SK-N-SH (cell line): ENCODE results near the gene CNGA3. TPM values are rescaled to one million over a fixed set of nuclear protein-coding genes. Genes with fewer than 3 reads are reported as not detected.

Source experiments
- CTCF ChIA-PET: fragments of 300-600, 350-600 bp; formaldehyde crosslinking; extraction: SDS; loops from one replicate; lab custom pipeline; 2021; lab: Yijun Ruan, JAX
- POLR2A ChIA-PET: fragments of 350-600 bp; sonication (Branson Sonifier 250); formaldehyde crosslinking; extraction: SDS; loops from one replicate; lab custom pipeline; 2020; ENCODE audit warnings: antibody characterized with exemption, inconsistent platforms; lab: Yijun Ruan, JAX
- DNase-seq: peaks from one replicate; pipeline ENCODE4 v3.0.0; 2012
- H2AFZ ChIP-seq: fragments of 200-600 bp; sonication (generic); 2 replicates; pipeline ENCODE4 v1.8.1; 2016; ENCODE audit warnings: antibody characterized with exemption, mild to moderate bottlenecking, low read depth
- H3F3A ChIP-seq: fragments of 200-600 bp; sonication (generic); replicated peaks from 2 replicates; pipeline ENCODE3; 2016; ENCODE audit warnings: antibody characterized with exemption, mild to moderate bottlenecking; ENCODE audit not compliant: insufficient read depth
- H3K27ac ChIP-seq, 2 experiments: fragments of 200-500 bp in 1 of 2; fragments of 200-600 bp in 1 of 2; sonication (Bioruptor generic) in 1 of 2; sonication (generic), shearing (Covaris generic) in 1 of 2; 2 replicates each; pipeline versions ENCODE4 v1.5.1 to v1.6.1; 2014 to 2016; ENCODE audit warnings: low read depth in 2 of 2, inconsistent platforms in 1 of 2, low read length in 1 of 2, mild to moderate bottlenecking in 1 of 2, mixed read lengths in 1 of 2
- H3K27me3 ChIP-seq: fragments of 200-600 bp; sonication (generic), shearing (Covaris generic); 2 replicates; pipeline ENCODE4 v1.6.1; 2016; ENCODE audit warnings: mixed run types; ENCODE audit not compliant: insufficient read depth
- H3K36me3 ChIP-seq, 2 experiments: fragments of 200-500 bp in 1 of 2; fragments of 200-600 bp in 1 of 2; sonication (Bioruptor generic) in 1 of 2; sonication (generic) in 1 of 2; replicated peaks in 1 of 2; 2 replicates each; pipeline versions ENCODE3 to v1.5.1; 2014 to 2016; ENCODE audit warnings: low read length in 1 of 2, mild to moderate bottlenecking in 1 of 2; ENCODE audit not compliant: insufficient read depth in 2 of 2, control insufficient read depth in 1 of 2
- H3K4me1 ChIP-seq, 2 experiments: fragments of 200-500 bp in 1 of 2; fragments of 200-600 bp in 1 of 2; sonication (Bioruptor generic) in 1 of 2; sonication (generic), shearing (Covaris generic) in 1 of 2; 2 replicates each; pipeline versions ENCODE4 v1.5.1 to v1.6.1; 2014 to 2016; ENCODE audit warnings: low read depth in 1 of 2, low read length in 1 of 2, mixed run types in 1 of 2; ENCODE audit not compliant: insufficient read depth in 2 of 2, control insufficient read depth in 1 of 2
- H3K4me2 ChIP-seq: fragments of 200-600 bp; sonication (generic), shearing (Covaris generic); 2 replicates; pipeline ENCODE4 v1.6.1; 2017; ENCODE audit warnings: mixed run types
- H3K4me3 ChIP-seq, 2 experiments: fragments of 200-500 bp in 1 of 2; fragments of 200-600 bp in 1 of 2; sonication (Bioruptor generic) in 1 of 2; sonication (generic), shearing (Covaris generic) in 1 of 2; 2 replicates each; pipeline versions ENCODE4 v1.5.1 to v1.8.1; 2014 to 2016; ENCODE audit warnings: low read depth in 2 of 2, inconsistent platforms in 1 of 2, low read length in 1 of 2, mild to moderate bottlenecking in 1 of 2, mixed read lengths in 1 of 2, moderate library complexity in 1 of 2
- H3K79me2 ChIP-seq: fragments of 200-600 bp; sonication (generic); 2 replicates; pipeline ENCODE4 v1.8.1; 2017; ENCODE audit warnings: mild to moderate bottlenecking; ENCODE audit not compliant: insufficient read depth
- H3K9ac ChIP-seq: fragments of 200-600 bp; sonication (generic); 2 replicates; pipeline ENCODE4 v1.6.1; 2017; ENCODE audit warnings: mixed run types
- H3K9me2 ChIP-seq: fragments of 200-600 bp; sonication (generic); 2 replicates; pipeline ENCODE4 v1.6.1; 2017; ENCODE audit warnings: mixed run types
- H3K9me3 ChIP-seq: fragments of 200-600 bp; sonication (generic); 2 replicates; pipeline ENCODE4 v1.6.1; 2017; ENCODE audit warnings: mixed run types, mild to moderate bottlenecking, moderate library complexity
- H4K20me1 ChIP-seq: fragments of 200-600 bp; sonication (generic); 2 replicates; pipeline ENCODE4 v1.6.1; 2017; ENCODE audit warnings: mild to moderate bottlenecking, mixed run types; ENCODE audit not compliant: insufficient read depth
- CHD2 ChIP-seq: fragments of 150-350 bp; IDR thresholded peaks from 2 replicates; pipeline ENCODE4 v1.6.1; 2018; ENCODE audit warnings: low read length; ENCODE audit not compliant: partially characterized antibody
- EZH2phosphoT487 ChIP-seq: fragments of 200-600 bp; sonication (generic); IDR thresholded peaks from 2 replicates; pipeline ENCODE4 v1.6.1; 2017; ENCODE audit warnings: low read depth, mixed run types, mild to moderate bottlenecking, antibody characterized with exemption, moderate library complexity, borderline replicate concordance
- FOXM1 ChIP-seq: IDR thresholded peaks from 2 replicates; pipeline ENCODE4 v1.4.0; 2012; ENCODE audit warnings: low read depth, mild to moderate bottlenecking
- GATA2 ChIP-seq: sonication (generic); formaldehyde crosslinking; IDR thresholded peaks from 2 replicates; pipeline ENCODE4 v1.5.0; 2020; ENCODE audit warnings: mild to moderate bottlenecking, missing genetic modification reagents
- MEF2A ChIP-seq: IDR thresholded peaks from 2 replicates; pipeline ENCODE4 v1.4.0; 2012; ENCODE audit warnings: low read depth, borderline replicate concordance
- NRF1 ChIP-seq: IDR thresholded peaks from 2 replicates; pipeline ENCODE4 v1.6.1; 2012; ENCODE audit warnings: low read depth, mild to moderate bottlenecking, low read length
- RAD21 ChIP-seq: IDR thresholded peaks from 2 replicates; pipeline ENCODE4 v1.6.1; 2012; ENCODE audit warnings: mild to moderate bottlenecking, low read length
- RFX5 ChIP-seq: IDR thresholded peaks from 2 replicates; pipeline ENCODE4 v1.6.1; 2012; ENCODE audit warnings: mild to moderate bottlenecking, improper control_type of control experiment, low read length
- WGBS: methylation state at CpG from one replicate; pipeline ENCODE4 v1.1.6; 2017; ENCODE audit warnings: low lambda C conversion rate; 5-methylcytosine and 5-hydroxymethylcytosine counted together
- polyA plus RNA-seq, 3 experiments: library from polyadenylated mRNA; depleted of rRNA; stranded (reverse); fragments of >200 nt; gene quantifications; 2 replicates each; pipeline ENCODE4 v1.2.3, GENCODE V29; 2012
- TF ChIP-seq, protein P1 (sequence below): IDR thresholded peaks from 2 replicates; pipeline ENCODE4 v1.6.1; 2012; ENCODE audit warnings: mild to moderate bottlenecking, low read depth, low read length, moderate library complexity
- TF ChIP-seq, protein P2 (sequence below): IDR thresholded peaks from 2 replicates; pipeline ENCODE4 v1.4.0; 2012; ENCODE audit warnings: low read depth, borderline replicate concordance
- TF ChIP-seq, protein P3 (sequence below): fragments of 150-350 bp; IDR thresholded peaks from 2 replicates; pipeline ENCODE4 v1.6.1; 2016; ENCODE audit warnings: mild to moderate bottlenecking, low read depth, low read length
- TF ChIP-seq, protein P4 (sequence below): IDR thresholded peaks from 2 replicates; pipeline ENCODE4; 2012
- TF ChIP-seq, protein P5 (sequence below): IDR thresholded peaks from 2 replicates; pipeline ENCODE4 v1.4.0; 2012; ENCODE audit warnings: low read depth
- TF ChIP-seq, protein P6 (sequence below): IDR thresholded peaks from 2 replicates; pipeline ENCODE4 v1.4.0; 2012; ENCODE audit warnings: low read depth, borderline replicate concordance

The CNGA3 gene
- polyA plus RNA-seq, 1 of the 3 experiments (the other 2 are of a cell fraction): not detected

DNA sequence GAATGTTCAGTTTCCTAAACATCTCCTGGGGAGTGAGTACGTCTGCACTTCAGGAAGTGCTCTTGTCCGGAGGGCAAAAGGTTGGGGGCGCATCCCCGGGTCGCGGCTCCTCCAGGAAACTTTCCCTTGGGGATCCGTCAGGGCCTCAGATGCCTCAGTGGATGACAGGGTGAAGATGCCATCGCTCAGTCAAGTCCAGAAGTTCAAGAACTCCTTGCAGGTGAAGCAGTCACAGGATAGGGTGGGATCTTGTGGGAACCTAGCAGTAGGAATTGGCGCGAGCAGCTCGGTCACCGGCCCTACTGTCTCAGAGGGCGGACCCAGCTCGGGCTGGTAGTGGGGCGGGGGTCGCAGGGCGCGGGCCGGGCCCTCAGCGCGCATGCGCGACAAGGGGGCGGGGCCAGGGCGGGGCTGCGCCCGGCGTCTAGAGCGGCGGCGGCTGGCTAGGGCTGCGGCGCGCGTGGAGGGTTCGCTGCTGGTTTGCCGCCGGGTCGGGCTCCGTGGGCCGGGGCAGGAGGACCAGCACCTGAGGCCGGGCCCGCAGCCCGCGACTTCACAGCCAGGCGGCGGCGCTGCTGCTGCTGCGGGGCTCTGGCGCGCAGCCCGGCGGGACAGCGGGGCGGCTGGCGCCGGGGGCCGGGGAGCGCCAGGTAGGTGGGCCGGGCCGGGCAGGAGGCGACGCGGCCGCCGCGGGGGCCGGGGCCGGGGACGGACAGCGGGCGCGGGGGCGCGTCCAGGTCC, 98.3 kb downstream of the CNGA3 start, which contains the start of gene INPP4A (continued):
- TF ChIP-seq MEF2A (no peak), RFX5 (no peak), RAD21 (no peak), NRF1 (peak; percentile 74), FOXM1 (no peak), GATA2 (CRISPR knock-in tag) (no peak), CHD2 (no peak)
- TF ChIP-seq, protein P1, sequence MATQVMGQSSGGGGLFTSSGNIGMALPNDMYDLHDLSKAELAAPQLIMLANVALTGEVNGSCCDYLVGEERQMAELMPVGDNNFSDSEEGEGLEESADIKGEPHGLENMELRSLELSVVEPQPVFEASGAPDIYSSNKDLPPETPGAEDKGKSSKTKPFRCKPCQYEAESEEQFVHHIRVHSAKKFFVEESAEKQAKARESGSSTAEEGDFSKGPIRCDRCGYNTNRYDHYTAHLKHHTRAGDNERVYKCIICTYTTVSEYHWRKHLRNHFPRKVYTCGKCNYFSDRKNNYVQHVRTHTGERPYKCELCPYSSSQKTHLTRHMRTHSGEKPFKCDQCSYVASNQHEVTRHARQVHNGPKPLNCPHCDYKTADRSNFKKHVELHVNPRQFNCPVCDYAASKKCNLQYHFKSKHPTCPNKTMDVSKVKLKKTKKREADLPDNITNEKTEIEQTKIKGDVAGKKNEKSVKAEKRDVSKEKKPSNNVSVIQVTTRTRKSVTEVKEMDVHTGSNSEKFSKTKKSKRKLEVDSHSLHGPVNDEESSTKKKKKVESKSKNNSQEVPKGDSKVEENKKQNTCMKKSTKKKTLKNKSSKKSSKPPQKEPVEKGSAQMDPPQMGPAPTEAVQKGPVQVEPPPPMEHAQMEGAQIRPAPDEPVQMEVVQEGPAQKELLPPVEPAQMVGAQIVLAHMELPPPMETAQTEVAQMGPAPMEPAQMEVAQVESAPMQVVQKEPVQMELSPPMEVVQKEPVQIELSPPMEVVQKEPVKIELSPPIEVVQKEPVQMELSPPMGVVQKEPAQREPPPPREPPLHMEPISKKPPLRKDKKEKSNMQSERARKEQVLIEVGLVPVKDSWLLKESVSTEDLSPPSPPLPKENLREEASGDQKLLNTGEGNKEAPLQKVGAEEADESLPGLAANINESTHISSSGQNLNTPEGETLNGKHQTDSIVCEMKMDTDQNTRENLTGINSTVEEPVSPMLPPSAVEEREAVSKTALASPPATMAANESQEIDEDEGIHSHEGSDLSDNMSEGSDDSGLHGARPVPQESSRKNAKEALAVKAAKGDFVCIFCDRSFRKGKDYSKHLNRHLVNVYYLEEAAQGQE: no peak
- TF ChIP-seq, protein P2, sequence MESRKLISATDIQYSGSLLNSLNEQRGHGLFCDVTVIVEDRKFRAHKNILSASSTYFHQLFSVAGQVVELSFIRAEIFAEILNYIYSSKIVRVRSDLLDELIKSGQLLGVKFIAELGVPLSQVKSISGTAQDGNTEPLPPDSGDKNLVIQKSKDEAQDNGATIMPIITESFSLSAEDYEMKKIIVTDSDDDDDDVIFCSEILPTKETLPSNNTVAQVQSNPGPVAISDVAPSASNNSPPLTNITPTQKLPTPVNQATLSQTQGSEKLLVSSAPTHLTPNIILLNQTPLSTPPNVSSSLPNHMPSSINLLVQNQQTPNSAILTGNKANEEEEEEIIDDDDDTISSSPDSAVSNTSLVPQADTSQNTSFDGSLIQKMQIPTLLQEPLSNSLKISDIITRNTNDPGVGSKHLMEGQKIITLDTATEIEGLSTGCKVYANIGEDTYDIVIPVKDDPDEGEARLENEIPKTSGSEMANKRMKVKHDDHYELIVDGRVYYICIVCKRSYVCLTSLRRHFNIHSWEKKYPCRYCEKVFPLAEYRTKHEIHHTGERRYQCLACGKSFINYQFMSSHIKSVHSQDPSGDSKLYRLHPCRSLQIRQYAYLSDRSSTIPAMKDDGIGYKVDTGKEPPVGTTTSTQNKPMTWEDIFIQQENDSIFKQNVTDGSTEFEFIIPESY: no peak

GRCh38 chr2:98445177-98445682, 99.0 kb downstream of the CNGA3 start:
- POLR2A ChIA-PET: interaction anchor here (0.6 kb wide), 1 partner anchor 115 kb away, joined by 3 read pairs; no protein-coding TSS in a partner anchor
- peak overlapping the region; percentile 62 for H3K9ac ChIP-seq
- H2AFZ ChIP-seq: peak overlapping the region; percentile 93
- H3K4me3 ChIP-seq: peak overlapping the region; percentile 67 to 84
- H3F3A ChIP-seq: peaks cover 7% of the 10 kb centered on the region
- WGBS: 0% methylated on average over 6 of the region's 34 CpGs
- DNase-seq: no peak
- H3K9me2 ChIP-seq: no peaks in the 10 kb centered on the region
- H3K9me3 ChIP-seq: no peaks in the 10 kb centered on the region
- peak overlapping the region; percentile 50 to 67 for H3K27ac ChIP-seq
- peaks cover 19% of the 10 kb centered on the region; the same call in 1 of the 2 replicates for H4K20me1 ChIP-seq
- peak overlapping the region; percentile 73 for H3K4me2 ChIP-seq
- H3K79me2 ChIP-seq: peaks cover 51% of the 10 kb centered on the region
- H3K4me1 ChIP-seq: peaks cover 8 to 18% of the 10 kb centered on the region in 2 experiments; a peak in 3 of 4 replicates
- H3K27me3 ChIP-seq: no peaks in the 10 kb centered on the region
- TF ChIP-seq, protein P3, sequence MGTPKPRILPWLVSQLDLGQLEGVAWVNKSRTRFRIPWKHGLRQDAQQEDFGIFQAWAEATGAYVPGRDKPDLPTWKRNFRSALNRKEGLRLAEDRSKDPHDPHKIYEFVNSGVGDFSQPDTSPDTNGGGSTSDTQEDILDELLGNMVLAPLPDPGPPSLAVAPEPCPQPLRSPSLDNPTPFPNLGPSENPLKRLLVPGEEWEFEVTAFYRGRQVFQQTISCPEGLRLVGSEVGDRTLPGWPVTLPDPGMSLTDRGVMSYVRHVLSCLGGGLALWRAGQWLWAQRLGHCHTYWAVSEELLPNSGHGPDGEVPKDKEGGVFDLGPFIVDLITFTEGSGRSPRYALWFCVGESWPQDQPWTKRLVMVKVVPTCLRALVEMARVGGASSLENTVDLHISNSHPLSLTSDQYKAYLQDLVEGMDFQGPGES: no peak
- no peak for TF ChIP-seq EZH2phosphoT487
- TF ChIP-seq, protein P4, sequence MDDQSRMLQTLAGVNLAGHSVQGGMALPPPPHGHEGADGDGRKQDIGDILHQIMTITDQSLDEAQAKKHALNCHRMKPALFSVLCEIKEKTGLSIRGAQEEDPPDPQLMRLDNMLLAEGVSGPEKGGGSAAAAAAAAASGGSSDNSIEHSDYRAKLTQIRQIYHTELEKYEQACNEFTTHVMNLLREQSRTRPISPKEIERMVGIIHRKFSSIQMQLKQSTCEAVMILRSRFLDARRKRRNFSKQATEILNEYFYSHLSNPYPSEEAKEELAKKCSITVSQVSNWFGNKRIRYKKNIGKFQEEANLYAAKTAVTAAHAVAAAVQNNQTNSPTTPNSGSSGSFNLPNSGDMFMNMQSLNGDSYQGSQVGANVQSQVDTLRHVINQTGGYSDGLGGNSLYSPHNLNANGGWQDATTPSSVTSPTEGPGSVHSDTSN: no peak
- TF ChIP-seq, protein P5, sequence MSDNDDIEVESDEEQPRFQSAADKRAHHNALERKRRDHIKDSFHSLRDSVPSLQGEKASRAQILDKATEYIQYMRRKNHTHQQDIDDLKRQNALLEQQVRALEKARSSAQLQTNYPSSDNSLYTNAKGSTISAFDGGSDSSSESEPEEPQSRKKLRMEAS: 0 out of 2 replicates have a peak, but pooled peaks have one; percentile 6
- TF ChIP-seq, protein P6, sequence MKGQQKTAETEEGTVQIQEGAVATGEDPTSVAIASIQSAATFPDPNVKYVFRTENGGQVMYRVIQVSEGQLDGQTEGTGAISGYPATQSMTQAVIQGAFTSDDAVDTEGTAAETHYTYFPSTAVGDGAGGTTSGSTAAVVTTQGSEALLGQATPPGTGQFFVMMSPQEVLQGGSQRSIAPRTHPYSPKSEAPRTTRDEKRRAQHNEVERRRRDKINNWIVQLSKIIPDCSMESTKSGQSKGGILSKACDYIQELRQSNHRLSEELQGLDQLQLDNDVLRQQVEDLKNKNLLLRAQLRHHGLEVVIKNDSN: no peak
- TF ChIP-seq, all 33 proteins: peak for 1
- no peaks in the 10 kb centered on the region for H3K36me3 ChIP-seq
- CTCF ChIA-PET: interaction anchor here (1.0 to 2.6 kb wide), 2 partner anchors 33 to 35 kb away, joined by 5 to 11 read pairs; no protein-coding TSS in a partner anchor
